ENCODE measurements around the gene STK17A.

DNA sequence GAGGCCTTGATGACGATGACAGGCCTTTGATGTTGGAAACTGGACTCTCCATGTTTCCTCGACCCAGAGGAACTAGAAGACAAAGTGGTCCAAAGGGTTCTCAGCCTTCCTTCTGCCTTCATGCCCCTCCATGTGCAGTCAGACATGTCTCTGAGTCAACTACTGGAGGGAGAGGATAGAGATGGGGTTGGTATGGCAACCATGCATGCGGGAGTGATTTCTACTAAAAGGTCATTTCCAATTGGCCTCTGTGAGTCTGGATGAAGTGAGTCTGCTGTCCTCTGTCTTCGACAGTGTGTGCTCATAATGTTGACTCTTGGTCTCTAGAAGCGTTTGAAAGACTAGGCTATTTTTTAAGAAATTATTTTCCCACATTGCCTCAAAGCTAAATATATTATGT lies 29.2 kb downstream of the STK17A start:
- TF ChIP-seq, protein P1, sequence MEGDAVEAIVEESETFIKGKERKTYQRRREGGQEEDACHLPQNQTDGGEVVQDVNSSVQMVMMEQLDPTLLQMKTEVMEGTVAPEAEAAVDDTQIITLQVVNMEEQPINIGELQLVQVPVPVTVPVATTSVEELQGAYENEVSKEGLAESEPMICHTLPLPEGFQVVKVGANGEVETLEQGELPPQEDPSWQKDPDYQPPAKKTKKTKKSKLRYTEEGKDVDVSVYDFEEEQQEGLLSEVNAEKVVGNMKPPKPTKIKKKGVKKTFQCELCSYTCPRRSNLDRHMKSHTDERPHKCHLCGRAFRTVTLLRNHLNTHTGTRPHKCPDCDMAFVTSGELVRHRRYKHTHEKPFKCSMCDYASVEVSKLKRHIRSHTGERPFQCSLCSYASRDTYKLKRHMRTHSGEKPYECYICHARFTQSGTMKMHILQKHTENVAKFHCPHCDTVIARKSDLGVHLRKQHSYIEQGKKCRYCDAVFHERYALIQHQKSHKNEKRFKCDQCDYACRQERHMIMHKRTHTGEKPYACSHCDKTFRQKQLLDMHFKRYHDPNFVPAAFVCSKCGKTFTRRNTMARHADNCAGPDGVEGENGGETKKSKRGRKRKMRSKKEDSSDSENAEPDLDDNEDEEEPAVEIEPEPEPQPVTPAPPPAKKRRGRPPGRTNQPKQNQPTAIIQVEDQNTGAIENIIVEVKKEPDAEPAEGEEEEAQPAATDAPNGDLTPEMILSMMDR (IDR thresholded peaks at IDR 0.05) = no peak
- no peak for TF ChIP-seq POLR2A (IDR thresholded peaks at IDR 0.05)
